HG03354 (cell line): ENCODE results near the gene KRTAP19-3.
"Not testable (repeated sequence)": the region's sequence is repeated elsewhere in the genome, so short reads cannot be mapped to it uniquely, and the experiment has no call there.

ENCODE experiments used
- ATAC-seq: cut with Tn5 transposase; IDR thresholded peaks from one replicate; pipeline ENCODE4 v1.9.1; 2021; ENCODE audit warnings: mild to moderate bottlenecking; ENCODE audit not compliant: unreplicated experiment, poor library complexity, severe bottlenecking

KRTAP19-3 gene

DNA sequence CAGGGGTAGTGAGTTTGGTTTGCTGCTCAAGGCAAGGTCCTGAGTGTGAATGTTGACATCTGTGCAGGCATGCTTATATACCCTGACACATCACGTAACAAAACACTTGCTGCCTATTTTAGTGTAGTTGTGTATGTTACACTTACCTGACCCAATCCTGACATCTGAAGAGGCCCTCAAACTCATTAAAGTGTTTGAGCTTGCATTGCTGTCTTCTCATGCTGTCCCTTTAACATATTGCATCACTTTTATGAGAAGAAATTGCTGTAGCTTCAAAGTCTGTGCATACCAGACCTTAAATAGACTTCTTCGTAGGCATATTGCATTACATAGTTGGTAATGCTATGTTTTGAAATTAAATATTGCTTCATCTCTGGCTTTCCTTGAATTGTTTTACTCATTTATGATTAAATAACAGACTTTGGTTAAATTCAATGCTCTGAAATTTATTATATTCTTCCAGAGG, at the start of gene KRTAP19-3:
Gene KRTAP19-3, minus strand, starts transcription at position 51 of the 466 bp plus-strand sequence. CDS start 56 bp downstream, outside the sequence.
- no peak for ATAC-seq

DNA sequence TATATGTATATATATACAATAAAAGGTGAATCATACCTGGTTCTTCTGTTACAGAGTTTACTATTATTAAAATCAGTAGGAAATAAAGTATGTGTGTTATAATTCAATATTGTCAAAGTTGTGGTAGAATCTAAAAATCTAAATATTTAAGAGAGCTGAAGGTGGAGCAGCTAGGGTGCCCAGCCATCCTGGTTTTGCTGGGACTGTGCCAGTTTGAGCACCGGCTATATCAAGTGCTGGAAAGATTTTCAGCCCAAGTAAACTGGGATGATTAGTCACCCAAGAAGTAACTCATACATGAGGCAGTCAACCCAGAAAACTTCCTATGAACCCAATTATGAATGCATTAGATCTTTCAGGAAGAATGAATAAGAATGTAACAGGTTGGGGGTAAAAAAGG, 27.1 kb upstream of the KRTAP19-3 start:
- ATAC-seq, result no peak

DNA sequence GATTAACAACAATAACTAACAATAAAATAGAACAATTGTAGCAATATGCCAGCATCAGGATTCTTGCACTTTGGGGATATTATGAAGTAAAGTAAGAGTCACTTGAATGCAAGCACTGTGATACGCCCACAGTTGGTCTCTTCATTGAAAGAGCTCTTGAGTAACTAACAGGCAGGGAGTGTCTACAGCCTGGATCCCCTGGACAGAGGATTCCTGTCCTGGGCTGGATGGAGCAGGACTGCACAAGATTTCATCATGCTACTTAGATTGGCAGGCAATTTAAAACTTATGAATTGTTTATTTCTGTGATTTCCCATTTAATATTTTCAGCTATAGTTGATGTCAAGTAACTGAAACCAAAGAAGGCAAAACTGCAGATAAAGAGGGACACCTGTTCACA, 23.9 kb upstream of the KRTAP19-3 start:
- ATAC-seq, result no peak

DNA sequence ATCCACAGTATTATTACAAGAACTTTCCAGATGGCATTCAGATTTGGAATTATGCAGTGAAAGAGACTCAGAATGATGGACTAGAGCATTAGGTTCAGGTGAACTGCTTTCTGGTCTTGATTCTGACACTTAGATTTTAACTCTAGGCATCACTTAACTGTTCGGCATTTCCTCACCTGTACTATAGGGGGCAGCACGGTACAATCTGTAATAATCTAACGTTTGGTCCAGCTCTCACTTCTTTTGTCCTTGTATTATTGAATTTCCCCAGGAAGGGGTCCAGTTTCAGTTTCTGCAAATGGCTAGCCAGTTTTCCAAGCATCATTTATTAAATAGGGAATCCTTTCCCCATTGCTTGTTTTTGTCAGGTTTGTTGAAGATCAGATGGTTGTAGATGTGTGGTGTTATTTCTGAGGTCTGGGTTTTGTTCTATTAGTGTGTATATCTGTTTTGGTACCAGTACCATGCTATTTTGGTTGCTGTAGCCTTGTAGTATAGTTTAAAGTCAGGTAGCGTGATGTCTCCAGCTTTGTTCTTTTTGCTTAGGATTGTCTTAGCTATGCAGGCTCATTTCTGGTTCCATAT, 13.9 kb upstream of the KRTAP19-3 start:
- ATAC-seq, result not testable (repeated sequence)

DNA sequence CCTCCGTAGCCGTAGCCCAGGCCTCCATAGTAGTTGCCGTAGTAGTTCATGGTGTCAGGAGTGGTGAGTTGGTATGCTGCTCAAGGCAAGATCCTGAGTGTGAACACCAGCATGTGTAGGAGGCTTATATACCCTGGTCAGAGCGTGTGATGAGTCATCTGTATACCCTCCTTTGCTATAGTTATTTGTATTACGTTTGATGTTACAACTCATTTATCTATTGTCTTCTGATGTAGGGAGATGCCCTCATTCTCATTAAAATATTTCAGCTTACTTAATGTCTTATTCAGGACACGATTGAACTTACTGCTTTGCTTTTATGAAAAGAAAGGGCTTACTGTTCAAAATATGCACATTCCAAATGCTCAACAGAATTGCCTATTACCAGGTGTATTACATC, 10.2 kb upstream of the KRTAP19-3 start, which contains the start of gene KRTAP19-5:
Gene KRTAP19-5, minus strand, starts transcription at position 101 of the 400 bp plus-strand sequence. Its CDS starts 51 bp downstream, at position 50.
- no peak for ATAC-seq

DNA sequence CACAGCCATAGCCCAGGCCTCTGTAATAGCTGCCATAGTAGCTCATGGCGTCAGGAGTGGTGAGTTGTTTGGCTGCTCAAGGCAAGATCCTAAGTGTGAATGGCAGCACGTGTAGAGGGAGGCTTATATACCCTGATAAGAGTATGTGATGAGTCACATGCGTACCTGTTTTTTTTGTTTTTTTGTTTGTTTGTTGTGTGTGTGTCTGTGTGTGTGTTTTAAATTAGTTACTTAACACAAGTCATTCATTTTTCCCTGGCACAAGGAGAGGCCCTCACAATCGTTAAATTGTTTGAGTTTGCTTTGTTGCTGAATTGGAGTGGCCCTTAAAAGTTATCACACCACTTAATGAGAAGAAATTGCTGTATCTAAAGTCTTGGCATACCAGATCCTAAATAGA, 5.3 kb upstream of the KRTAP19-3 start, which contains the start of gene KRTAP19-4:
Gene KRTAP19-4, minus strand, starts transcription at position 101 of the 400 bp plus-strand sequence. Its CDS starts 55 bp downstream, at position 46.
- ATAC-seq, result no peak

DNA sequence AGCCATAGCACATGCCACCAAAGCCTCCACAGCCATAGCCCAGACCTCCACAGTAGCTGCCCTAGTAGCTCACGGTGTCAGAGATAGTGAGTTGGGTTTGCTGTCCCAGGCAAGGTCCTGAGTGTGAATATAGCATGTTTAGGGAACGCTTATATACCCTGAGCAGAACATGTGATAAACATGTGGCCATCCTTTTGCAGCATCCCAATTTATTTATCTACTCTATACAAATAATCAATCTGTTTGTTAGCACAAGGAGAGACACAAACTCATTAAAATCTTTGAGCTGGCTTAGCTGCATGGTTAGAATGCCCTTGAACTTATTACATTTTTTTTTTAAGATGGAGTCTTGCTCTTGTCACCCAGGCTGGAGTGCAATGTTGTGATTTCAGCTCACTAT, 4.5 kb downstream of the KRTAP19-3 start, which contains the start of gene KRTAP19-2:
Gene KRTAP19-2, minus strand, starts transcription at position 101 of the 400 bp plus-strand sequence. Its CDS starts 88 bp downstream, at position 13.
- ATAC-seq, result no peak

DNA sequence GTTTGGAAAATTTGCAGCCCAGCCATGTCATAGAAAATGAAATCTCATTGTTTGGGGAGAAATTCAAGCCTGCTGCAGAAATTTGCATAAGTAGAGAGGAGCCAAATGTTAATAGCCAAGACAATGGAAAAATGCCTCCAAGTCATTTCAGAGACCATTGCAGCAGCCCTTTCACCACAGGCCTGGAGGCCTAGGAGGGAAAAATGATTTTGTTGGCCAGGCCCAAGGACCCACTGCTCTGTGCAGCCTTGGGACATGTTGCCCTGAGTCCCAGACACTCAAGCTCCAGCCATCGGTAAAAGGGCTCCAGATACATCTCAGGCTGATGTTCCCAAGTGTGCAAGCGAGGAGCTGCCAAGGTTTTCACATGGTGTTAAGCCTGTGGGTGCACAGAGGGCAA, 5.6 kb downstream of the KRTAP19-3 start:
- ATAC-seq, result no peak

DNA sequence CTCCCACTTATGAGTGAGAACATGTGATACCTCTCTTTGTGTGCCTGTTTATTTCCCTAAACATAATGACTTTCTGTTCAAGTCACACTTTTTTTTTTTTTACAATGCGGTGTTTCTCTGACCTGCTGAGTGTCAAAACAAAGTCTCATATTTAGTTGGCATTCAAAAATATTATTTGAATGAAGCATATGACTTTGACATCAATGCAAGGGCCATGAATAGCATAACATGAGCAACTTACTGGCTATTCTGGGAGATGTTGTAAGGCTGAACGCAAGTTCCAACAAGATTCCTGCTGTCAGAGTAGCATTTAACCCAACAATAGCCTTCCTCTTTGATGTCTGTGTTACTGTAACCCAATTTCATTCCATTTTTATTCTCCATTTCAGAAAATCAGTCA, 9.7 kb downstream of the KRTAP19-3 start:
- ATAC-seq, result no peak

DNA sequence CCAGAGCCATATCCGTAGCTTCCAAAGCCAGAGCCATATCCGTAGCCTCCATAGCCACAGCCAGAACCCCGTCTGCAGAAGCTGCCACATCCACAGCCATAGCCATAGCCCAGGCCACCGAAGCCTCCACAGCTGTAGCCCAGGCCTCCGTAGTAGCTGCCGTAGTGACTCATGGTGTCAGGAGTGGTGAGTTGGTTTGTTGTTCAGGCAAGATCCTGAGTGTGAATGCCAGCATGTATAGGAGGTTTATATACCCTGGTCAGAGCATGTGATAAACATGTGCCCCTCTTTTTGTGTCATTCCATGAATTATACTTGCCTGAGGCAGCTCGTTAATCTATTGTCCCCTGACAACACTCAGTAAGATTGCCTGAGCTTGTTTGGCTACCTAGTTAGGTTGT, 11.7 kb downstream of the KRTAP19-3 start, which contains the start of gene KRTAP19-1:
Gene KRTAP19-1, minus strand, starts transcription at position 223 of the 400 bp plus-strand sequence. Its CDS starts 50 bp downstream, at position 173.
- ATAC-seq, result no peak

DNA sequence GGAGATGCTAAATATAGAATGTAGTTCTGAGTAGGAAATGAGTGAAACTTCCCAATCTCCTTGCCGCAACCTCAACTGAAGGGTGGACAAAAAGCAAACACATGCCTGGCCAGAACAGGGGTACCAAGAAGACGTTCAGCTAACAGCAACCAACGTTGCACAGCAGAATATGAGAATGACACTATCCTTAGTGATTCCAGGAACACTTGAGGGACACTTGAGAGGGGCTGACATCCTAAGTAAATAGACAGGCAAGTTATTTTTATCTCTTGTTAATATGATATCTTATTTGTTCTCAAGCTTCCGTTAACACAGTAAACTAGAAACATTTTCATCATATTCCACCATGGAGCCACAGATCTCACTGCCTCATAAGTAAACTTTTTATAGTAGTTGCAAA, 12.6 kb downstream of the KRTAP19-3 start:
- ATAC-seq, result no peak

DNA sequence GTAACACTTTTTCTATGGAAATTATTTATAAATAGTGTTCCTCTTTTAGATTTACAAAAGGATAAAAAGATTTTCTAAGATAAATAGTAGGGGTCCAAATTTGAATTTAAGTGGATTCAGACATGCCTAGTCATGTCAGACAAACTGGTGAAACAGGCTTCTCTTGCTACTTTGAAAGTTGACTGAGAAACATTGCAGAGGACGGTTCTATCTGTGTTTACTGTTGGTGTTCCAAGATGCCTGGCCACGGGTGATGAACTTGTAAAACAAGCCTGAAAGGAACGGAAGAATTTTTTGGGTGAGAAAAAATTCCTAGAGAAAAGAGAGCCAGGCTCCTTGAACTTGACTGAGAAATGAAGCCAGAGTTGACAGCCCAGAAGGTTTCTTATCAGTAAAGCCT, 13.8 kb downstream of the KRTAP19-3 start:
- ATAC-seq, result no peak

DNA sequence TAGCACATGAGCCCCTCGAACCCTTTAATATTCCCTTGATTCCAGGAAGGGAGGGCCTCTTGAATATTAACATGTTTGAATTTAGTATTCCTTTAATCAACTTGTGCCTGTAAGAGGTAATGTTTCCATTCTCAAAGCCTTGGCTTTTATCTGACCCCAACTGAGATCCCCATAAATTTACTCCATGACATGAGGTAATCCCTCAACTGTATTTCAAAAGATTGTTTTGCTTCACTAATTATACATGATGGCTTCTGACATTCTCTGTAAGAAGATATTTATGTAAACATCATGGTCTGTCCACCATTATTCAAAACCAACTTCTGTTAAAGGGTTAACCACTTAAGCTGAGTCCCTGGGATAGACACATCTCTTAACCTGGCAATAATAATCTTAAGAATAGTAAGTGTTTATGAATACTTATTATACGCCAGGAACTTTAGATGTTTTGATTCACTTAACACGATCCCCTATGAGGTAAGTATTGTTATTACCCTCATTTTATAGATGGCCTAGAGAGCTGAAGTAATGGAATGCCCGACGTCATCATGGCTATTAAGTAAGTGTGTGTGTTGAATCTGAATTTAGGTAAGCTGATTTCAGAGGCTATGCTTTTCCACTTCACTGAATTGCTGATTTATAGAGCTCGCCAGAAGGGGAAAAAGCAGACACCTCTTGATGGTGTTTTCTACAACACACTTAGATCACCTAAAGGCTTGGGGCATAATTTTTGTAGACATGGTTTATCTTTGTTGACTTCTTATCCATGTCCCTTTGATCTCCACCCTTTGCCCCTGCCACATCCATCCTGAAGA, 22.7 kb downstream of the KRTAP19-3 start:
- no peak for ATAC-seq

DNA sequence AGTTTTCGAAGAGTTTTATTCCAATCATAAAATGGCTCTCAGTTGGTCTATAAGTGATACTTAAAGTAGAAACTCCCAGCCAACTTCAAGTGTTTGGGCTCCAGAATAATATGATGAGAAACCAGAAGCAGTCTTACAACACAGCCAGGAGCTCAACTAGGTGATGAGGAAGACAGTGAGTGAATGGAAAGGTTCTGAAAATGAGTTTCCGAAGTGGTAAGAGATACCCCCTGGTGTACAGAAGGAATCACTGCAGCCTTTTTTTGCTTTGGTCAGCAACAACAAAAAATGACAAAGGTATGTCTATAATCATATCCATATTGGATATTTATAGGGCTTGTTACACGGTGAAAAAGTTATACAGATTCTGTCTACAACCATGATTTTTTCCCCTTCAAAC, 28.1 kb downstream of the KRTAP19-3 start:
- no peak for ATAC-seq

DNA sequence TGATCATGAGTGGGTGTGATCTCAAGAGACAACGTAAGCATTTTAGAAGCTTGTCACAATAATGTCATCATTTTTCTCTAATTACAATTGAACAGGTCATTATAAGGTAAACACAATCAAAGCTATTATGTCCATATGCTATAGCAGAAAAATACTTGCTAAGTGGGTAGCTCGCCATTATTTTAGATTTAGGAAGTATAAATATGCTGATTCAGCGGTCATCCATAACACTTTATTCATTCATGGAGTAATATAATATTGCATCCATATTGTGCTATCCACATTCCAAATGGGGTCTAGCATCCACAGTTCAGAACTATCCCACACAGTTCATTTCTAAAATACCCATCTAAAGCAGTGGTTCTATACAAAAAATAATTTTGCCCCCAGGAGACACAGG, 43.3 kb downstream of the KRTAP19-3 start:
- ATAC-seq, result no peak

DNA sequence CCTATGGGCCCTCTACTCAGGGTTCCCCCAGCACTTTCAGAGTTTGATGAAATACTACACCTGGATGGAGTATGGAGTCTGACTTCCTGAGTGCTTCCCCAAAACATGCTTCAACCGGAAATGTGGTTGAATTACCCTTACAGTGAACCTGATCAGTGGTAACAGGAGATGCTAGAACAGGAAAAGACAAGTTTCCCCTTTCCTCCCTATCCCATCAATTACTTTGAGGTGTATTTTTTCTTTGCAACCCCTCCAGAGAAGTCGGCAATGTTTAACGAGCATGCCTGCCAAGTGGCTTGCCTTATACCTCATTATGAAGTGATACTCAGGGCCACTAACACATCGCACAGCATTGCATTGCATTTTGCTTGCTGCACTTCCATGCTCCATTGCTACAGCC, 44.8 kb downstream of the KRTAP19-3 start:
- no peak for ATAC-seq

DNA sequence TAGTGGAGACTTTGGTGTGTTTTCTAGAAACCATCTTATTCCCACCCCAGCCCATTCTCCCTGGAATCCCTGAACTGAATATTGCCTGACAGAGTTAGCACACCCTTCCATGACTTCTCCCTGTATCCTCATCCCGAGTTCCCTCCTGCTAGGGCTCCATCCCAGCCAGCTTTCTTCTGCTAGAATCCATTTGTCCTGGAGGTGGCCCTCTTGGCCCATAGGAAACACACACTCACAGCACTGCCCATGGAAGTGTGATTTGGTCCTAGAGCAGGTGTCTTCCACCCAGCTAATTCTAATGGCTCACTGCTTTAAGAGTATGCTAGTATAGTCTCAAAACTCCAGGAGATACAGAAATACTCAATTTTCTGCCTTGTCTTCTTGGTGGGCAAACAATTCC, 47.6 kb downstream of the KRTAP19-3 start:
- ATAC-seq, result no peak

DNA sequence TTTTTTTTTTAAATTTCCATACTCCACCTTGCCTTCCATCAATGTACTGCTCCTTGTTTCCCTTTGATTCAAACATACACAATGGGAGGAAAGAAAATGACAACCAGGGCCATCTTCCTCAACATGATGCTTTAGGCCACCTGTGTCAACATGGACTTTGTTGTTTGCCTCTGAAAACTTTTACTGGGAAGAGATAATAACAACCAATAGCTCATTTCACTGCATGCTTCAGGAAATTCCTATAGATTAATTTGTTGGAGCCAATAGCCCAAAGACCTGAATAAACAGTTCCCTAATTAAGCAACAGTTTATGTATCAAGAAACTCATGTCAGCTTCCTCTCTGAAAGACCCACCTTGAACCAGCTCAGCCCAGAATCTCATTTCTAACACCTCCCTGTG, 48.6 kb downstream of the KRTAP19-3 start:
- ATAC-seq, result no peak
